GM21526 (cell line): ENCODE measurements around the gene RAP1GAP.

ENCODE experiments used
- ATAC-seq: cut with Tn5 transposase; IDR thresholded peaks from one replicate; pipeline ENCODE4 v1.9.1; 2021; ENCODE audit warnings: moderate library complexity; ENCODE audit not compliant: unreplicated experiment, low FRiP score

Gene RAP1GAP

GRCh38 chr1:21663248-21663950 lies 5.8 kb downstream of the RAP1GAP start:
- ATAC-seq = no peak

DNA sequence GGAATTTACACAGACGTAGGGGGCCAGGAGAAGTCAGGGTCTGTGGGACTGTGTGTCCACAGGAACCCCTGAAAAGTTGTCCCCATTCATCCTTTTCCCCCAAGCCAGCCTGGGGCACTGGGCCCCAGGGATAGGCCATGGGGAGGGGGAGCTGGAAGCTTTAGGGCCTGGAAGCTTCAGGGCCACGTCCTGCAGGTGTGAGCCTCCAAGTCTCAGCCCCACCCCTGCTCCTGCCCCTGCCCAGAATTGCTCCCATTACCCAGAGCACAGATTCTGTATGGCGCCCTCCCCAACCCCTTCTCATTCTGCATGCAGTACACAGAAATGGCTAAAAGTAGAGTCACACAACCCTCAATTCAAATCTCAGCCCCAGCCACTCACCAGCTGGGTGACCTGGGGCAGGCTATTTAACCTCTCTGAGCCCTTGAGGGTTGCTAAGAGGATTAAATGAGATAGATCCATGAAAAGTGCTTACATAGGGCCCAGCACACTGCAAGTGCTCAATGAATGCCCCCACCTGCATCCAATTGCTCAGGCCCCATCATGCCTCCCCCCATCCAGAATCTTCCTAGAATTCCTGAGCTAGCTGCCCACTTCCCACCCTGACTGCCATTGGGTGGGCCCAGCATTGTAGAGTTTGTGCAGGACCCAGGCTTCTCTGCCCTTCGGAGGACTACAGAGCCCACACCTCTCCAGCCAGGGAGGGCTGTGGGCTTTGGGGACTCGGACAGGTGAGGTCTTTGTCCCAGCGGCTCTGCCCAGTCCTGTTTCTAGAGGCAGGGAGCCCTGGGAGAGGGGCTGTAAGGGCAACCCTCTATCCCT lies 6.5 kb downstream of the RAP1GAP start:
- no peak for ATAC-seq

DNA sequence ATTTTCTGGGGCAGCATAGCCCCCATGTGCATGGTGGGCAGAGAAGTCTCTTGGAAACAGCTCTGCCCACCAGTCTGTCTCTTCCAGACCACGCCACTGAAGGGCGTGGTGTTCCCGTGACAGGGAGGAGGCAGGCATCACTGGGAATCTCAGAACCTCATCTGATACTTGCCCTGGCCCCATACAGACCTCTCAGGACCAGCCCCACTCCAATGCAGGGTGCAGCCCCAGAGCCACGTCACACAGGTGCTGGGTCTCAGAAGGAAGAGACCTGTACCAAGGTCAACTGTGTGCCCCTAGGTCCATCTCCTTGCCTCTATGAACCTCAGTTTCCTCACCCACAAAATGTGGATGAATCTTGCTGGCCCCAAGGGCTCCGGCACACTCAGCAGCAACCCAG lies 7.3 kb downstream of the RAP1GAP start:
- ATAC-seq = no peak

- no peak for ATAC-seq
Observed at GRCh38 chr1:21659924-21660326, 9.2 kb downstream of the RAP1GAP start.

- ATAC-seq = no peak
Observed at GRCh38 chr1:21659099-21659923, 9.8 kb downstream of the RAP1GAP start.

GRCh38 chr1:21657456-21658190 lies 11.5 kb downstream of the RAP1GAP start:
- no peak for ATAC-seq

DNA sequence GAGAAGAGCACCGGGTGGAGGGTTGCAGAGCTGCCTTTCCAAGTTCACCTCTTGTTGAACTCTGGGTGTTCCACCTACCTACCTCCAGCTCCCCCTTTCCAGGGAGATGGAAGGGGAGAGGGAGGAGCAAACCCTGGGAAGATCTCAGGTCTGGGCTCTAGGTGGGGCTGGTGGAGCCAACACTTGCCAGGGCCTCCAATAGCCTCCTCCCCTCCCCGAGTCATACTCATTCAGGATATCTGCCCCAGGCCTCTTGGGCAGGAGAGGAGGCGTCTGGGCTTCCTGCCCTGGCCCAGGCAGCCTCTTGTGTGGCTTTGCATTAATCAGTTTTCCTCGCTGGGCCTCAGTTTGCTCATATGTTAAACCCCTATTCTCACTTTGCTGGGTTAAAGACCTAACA lies 13.4 kb downstream of the RAP1GAP start:
- ATAC-seq = no peak

GRCh38 chr1:21655259-21655658 lies 13.9 kb downstream of the RAP1GAP start:
- ATAC-seq = no peak

- no peak for ATAC-seq
Observed at GRCh38 chr1:21654209-21654608, 14.9 kb downstream of the RAP1GAP start.

- ATAC-seq = no peak
Observed at GRCh38 chr1:21653744-21654100, 15.4 kb downstream of the RAP1GAP start.

DNA sequence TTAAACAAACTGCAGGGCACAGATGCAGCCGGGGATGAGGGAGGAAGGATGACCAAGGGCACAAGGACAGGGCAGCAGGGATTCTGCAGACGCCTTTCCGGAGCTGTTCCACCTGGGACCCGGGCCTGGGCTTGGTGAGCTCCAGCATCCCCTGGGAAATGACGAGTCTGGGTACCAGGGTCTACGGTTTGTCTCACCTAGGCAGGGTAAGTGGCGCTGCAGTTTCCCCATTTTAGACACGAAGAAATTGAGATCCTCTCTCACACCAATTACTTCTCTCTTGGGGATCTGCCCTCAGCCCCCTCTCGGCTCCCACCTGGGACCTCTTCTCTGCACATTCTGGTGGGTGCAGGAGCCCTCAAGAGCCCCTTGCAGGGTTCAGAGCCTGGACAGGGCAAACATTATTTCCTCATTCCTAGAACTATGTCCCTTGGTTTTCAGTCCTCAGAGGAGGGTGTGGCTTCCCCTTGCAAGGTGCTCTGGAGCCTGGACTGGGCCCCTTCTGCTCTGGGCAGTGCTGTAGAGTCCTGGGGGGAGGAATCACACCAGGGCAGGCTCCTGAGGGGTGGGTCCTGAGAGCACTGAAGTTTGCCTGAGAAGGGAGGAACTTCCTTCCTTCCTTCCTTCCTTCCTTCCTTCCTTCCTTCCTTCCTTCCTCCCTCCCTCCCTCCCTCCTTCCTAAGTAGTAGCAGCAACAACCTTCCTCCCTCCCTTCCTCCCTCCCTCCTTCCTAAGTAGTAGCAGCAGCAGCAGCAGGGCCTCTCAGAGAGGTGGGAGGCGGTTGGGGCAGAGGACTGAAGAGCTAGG lies 16.0 kb downstream of the RAP1GAP start:
- ATAC-seq = no peak

GRCh38 chr1:21652101-21652936 lies 16.8 kb downstream of the RAP1GAP start:
- no peak for ATAC-seq

DNA sequence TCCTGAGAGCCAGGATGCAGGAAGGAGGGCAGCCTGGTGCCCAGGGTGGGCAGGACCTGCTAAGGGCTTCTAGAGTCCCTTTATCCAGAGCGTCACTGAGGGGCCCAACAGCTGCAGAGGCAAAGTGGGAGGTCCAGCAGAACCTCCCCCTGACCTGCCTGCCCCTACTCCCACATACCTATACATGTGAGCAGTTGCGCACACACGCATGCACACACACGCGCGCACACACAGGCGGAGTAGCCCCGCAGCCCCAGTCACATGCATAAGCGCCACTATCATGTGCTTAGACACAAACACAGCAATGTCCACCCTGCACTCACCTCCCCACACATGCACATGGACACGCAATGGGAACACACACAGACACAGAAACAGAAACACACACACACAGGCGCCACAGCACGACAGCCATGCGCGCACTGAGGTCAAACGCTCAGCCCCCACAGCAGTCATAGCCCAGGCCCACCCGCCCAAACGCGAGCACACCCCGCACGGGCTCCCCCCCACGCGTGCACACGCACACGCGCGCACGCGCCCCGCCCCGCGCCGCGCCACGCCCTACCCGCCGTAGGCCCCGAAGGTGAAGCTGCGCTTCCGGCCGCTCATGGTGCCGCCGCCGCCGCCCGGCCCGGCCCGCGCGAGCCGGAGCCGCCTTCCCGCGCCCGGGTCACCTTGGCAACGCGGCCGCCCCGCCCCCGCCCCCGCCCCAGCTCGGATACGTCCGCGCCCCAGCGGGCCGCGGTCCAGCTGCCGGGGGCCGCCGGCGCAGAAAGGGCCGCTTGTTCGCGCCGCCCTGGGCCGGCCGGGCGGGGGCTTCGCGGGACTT lies 17.7 kb downstream of the RAP1GAP start:
- no peak for ATAC-seq

GRCh38 chr1:21650400-21650799 lies 18.8 kb downstream of the RAP1GAP start:
- ATAC-seq = no peak

- no peak for ATAC-seq
Observed at GRCh38 chr1:21649315-21649714, 19.8 kb downstream of the RAP1GAP start.

DNA sequence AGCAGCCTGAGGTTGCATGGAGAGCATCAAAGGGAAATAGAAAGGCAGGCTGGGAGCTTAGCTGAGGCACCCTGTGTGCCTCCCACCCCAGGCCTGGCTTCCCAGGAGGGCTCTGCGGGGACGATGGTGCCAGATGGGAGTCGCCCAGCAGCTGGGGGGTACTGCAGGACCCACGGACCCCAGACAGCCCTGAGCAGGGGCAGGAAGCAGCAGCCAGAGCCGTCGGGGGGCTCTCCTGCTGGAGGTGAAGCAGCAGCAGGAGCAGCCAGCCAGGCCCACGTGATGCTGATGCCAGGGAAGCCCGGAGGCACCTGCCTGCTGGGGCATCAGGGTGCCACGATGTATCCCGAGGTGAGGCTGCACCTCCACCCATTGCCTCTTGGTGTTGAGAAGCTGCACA lies 20.4 kb downstream of the RAP1GAP start:
- ATAC-seq = no peak

- ATAC-seq = no peak
Observed at GRCh38 chr1:21648352-21648730, 20.8 kb downstream of the RAP1GAP start.
